Cardiac muscle cell (in vitro differentiated cells and primary cell): ENCODE measurements around the gene AHCYL2. TPM values are rescaled to one million over a fixed set of nuclear protein-coding genes. Genes with fewer than 3 reads are reported as not detected.

Experiments used
- DNase-seq, 2 donors: peaks; one replicate each; pipeline versions ENCODE4 v3.0.0 to v3.0.0-alpha.2; 2010 to 2017; ENCODE audit warnings: low read depth in 1 of 2, low spot score in 1 of 2
- H3K27ac ChIP-seq: fragments of 200-600 bp; sonication (generic); 2 replicates; pipeline ENCODE4 v1.5.1; 2016
- H3K27me3 ChIP-seq: fragments of 200-600 bp; sonication (generic); 2 replicates; pipeline ENCODE4 v1.6.0; 2016; ENCODE audit warnings: control low read depth
- H3K36me3 ChIP-seq: fragments of 200-600 bp; sonication (generic); 2 replicates; pipeline ENCODE4 v1.5.1; 2016; ENCODE audit warnings: control low read depth
- H3K4me1 ChIP-seq: fragments of 200-600 bp; sonication (generic); 2 replicates; pipeline ENCODE4 v1.8.1; 2017; ENCODE audit warnings: low read depth, mild to moderate bottlenecking, mixed run types
- H3K4me3 ChIP-seq: fragments of 200-600 bp; sonication (generic); 2 replicates; pipeline ENCODE4 v1.5.1; 2016; ENCODE audit warnings: mild to moderate bottlenecking
- H3K9me3 ChIP-seq: fragments of 200-600 bp; sonication (generic); 2 replicates; pipeline ENCODE4 v1.5.1; 2017; ENCODE audit warnings: low read depth, mild to moderate bottlenecking, control low read depth
- polyA plus RNA-seq: library from polyadenylated mRNA; unstranded; fragments of >200 nt; fragmentation: Nextera tagmentation; extraction: Ambion mirVana; gene quantifications from 2 replicates; pipeline ENCODE4 v1.2.1, GENCODE V29; 2016
- total RNA-seq: library from RNA; depleted of rRNA; stranded (reverse); fragments of >200 nt; gene quantifications from 2 replicates; pipeline ENCODE4 v1.2.3, GENCODE V29; 2016
- TF ChIP-seq, protein P1 (sequence below): IDR thresholded peaks from 2 replicates; pipeline ENCODE4 v1.5.1; 2012; ENCODE audit warnings: low read depth, mild to moderate bottlenecking, low read length

The AHCYL2 gene
- total and polyA plus RNA-seq, 2 experiments from 2014 or later: 28.5 to 30.8 TPM

DNA sequence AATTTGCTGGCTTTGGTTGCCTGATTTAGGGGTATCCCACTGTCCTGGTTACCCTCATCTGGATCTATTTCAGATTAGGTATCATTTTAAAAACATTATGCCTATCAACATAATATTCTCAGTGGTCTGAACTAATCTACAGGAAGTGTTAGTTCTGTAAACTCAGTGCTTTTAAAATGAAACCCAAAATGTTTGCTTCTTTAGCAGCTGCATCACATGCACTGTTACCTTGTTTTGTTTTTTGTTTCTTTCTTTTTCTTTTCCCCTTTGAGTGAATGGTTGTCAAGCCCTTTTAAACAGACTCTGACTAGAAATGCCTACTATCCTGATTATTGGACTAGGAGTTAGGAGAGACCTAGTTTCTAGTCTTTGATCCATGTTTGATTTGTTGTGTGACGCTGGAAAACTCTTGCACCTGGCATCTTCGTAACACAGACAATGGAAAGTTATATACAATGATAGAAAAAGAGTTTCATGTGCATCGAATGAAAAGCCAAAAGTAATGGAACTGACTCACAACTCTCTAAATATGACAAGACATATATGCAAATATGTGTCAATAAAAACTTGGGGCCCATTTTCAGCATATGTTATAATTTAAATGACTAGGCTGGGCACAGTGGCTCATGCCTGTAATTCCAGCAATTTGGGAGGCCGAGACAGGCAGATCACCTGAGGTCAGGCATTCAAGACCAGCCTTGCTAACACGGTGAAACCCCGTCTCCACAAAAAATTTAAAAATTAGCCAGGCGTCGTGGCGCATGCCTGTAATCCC is 157.1 kb downstream of the AHCYL2 start:
- H3K9me3 ChIP-seq: no peaks in the 10 kb centered on the region
- TF ChIP-seq, protein P1, sequence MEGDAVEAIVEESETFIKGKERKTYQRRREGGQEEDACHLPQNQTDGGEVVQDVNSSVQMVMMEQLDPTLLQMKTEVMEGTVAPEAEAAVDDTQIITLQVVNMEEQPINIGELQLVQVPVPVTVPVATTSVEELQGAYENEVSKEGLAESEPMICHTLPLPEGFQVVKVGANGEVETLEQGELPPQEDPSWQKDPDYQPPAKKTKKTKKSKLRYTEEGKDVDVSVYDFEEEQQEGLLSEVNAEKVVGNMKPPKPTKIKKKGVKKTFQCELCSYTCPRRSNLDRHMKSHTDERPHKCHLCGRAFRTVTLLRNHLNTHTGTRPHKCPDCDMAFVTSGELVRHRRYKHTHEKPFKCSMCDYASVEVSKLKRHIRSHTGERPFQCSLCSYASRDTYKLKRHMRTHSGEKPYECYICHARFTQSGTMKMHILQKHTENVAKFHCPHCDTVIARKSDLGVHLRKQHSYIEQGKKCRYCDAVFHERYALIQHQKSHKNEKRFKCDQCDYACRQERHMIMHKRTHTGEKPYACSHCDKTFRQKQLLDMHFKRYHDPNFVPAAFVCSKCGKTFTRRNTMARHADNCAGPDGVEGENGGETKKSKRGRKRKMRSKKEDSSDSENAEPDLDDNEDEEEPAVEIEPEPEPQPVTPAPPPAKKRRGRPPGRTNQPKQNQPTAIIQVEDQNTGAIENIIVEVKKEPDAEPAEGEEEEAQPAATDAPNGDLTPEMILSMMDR: no peak

GRCh38 chr7:129383542-129384132 is 158.8 kb downstream of the AHCYL2 start:
- Histone ChIP-seq H3K36me3 (peaks cover 7% of the 10 kb centered on the region), H3K9me3 (no peaks in the 10 kb centered on the region), H3K27me3 (no peaks in the 10 kb centered on the region), H3K4me1 (peaks cover 7% of the 10 kb centered on the region), H3K4me3 (no peak overlapping the region), H3K27ac (no peak overlapping the region)
- TF ChIP-seq, protein P1: no peak
- no peak for DNase-seq

More for the DNA sequence above, 157.1 kb downstream of the AHCYL2 start:
- Histone ChIP-seq H3K4me3 (no peak overlapping the region), H3K36me3 (peaks cover 7% of the 10 kb centered on the region), H3K4me1 (no peaks in the 10 kb centered on the region), H3K27me3 (no peaks in the 10 kb centered on the region), H3K27ac (no peak overlapping the region)
- no peak for DNase-seq

GRCh38 chr7:129385116-129385515 is 160.3 kb downstream of the AHCYL2 start:
- H3K27ac ChIP-seq: no peak overlapping the region
- H3K9me3 ChIP-seq: no peaks in the 10 kb centered on the region
- H3K4me3 ChIP-seq: no peak overlapping the region
- TF ChIP-seq, protein P1: no peak
- H3K4me1 ChIP-seq: peaks cover 20% of the 10 kb centered on the region
- H3K27me3 ChIP-seq: no peaks in the 10 kb centered on the region
- H3K36me3 ChIP-seq: peaks cover 7% of the 10 kb centered on the region
- no peak for DNase-seq

- H3K27me3 ChIP-seq: no peaks in the 10 kb centered on the region
- peaks cover 7% of the 10 kb centered on the region for H3K36me3 ChIP-seq
- TF ChIP-seq, protein P1: no peak
- H3K27ac ChIP-seq: no peak overlapping the region
- no peak overlapping the region for H3K4me3 ChIP-seq
- peaks cover 25% of the 10 kb centered on the region for H3K4me1 ChIP-seq
- no peak for DNase-seq
- no peaks in the 10 kb centered on the region for H3K9me3 ChIP-seq
Measured at GRCh38 chr7:129385598-129385997, 160.8 kb downstream of the AHCYL2 start.

DNA sequence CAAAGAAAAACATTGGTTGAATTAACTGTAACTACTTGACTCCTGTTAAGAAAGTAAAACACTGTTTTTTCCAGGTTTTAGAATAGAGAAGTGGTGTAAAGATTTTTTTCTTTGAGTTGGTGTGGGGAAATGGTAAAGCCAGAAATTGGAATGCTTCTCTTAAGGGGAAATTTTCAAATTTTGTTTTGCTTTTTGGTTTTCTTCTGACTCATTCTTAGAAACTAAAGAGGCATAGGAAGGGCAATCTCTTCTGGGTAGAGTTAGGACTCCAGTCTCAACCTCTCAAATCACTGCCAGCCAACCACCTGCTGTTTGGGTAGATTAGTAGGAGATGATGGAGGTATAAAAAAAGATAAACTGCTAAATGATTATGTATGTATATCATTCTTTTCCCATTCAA is 161.7 kb downstream of the AHCYL2 start:
- Histone ChIP-seq H3K9me3 (no peaks in the 10 kb centered on the region), H3K27ac (no peak overlapping the region), H3K4me3 (no peak overlapping the region), H3K4me1 (peaks cover 33% of the 10 kb centered on the region), H3K27me3 (no peaks in the 10 kb centered on the region), H3K36me3 (no peaks in the 10 kb centered on the region)
- no peak for DNase-seq
- TF ChIP-seq, protein P1: no peak
